Stimulated activated CD8-positive, alpha-beta memory T cell treated with anti-CD3 and anti-CD28 coated beads, Interleukin-4, amount 100 ng/mL, for 24 hours (primary cell): ENCODE data around the gene MTUS2.

ENCODE experiments used
- DNase-seq: peaks from one replicate; pipeline ENCODE4 v3.0.0-alpha.2; 2020; ENCODE audit warnings: low read depth

MTUS2 gene

DNA sequence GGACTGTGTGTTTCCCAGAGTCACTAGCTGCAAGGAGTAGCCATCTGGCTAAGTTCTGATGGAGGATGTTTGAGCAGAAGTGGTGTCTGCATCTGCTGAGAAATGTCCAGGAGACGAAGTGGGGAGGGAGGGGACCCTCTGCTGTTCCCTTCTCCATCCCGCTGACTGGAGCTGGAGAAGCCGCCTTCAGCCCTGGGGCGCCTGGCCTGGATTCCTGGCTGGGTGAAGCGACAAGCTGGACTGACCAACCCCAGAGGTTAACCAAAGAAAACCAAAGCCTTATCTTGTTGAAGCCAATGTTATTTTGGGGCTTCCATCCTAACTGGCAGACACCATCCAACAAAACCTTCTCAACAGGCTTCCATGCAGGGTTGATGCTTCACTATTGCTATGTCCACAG, 707.8 kb downstream of the MTUS2 start:
- no peak for DNase-seq

DNA sequence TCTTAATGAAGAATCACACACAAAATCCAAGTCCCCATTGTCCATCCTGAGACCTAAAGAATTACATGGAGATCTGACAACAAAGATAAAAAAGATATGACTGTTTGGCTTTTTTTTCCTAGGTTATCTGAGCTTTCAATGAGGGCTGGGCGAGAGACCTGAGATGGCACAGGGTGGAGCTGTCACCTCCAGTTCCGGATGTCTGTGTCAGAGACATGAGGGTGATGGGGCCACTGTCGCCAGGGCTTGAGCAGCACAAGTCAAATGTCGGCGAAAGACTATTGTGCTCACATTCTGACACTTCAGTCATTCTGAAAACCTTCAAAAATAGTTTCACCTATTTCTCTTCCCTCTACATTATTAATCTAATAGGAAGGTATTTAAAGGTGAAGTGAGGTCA, 709.6 kb downstream of the MTUS2 start:
- no peak for DNase-seq

DNA sequence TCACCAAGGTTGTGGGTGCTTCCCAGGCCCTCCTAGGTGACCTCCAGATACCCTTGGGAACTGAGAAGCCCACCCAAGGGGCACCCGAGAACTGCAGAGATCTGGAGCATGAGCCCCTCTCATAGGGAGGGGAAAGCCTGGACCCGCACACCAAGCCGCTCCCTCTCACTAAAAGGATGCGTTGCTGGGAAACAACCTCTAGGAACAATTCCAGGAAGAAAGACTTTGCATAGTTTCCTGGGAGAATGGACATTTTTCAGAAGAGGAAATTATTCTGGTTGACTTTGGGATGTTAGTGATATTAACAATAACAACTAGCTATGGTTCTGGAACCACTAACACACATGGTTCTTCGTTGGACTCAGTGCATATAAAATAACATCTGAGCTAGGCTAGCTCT, 710.8 kb downstream of the MTUS2 start:
- DNase-seq: no peak

DNA sequence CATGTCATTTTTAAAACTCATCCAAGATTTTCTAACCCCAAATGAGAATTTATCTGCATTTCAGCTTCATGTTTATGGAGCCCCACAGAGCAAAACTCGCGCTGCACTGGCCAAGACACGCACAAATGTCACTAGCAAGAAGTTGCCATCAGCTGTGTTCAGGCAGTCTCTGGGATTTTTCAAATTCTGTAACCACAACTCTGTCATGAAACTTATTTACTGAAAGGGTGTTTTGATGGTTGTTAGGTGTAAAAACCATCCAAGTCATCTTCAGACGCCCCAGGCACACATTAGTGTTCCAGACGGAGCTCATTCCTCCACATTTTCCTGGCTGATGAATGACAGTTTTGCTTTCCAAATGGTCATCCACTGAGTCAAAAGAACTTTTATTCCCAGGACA, 712.0 kb downstream of the MTUS2 start:
- DNase-seq: no peak

DNA sequence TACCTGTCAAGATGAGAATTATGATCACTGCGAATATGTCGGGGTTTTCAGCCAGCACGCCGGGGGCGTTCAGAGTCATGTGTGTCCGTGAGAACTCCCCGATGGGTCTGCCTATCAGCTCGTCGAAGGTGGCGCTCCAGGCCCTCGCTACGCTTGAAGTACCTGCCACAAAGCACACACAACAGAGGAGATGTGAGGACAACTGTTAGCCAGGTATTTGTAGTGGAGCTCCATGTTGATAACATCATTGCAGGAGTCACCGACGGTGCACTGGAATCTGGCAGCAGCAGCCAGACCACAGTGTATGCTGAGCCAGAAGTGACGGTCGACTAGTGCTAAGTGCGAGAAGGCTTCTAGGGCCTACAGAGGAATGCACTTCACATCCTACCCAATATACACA, 712.7 kb downstream of the MTUS2 start:
- no peak for DNase-seq

DNA sequence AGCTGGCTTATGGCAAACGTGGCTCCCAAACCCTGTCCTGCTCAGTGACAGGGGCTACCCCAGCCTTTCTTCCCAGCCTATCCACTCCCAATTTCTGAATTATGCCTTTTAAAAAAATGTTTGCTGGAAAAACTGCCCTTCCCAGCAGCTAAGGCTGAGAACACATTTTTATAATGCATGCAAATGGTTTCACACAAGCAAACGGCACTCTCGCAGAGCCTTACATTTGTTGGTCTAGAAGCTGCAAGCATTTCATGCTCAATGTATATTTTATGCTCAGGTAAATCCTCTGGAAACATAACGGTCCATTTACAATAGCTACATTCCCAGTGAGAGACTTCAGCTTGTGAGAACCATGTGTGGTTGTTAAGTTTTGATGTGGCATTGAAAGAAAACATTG, 713.9 kb downstream of the MTUS2 start:
- DNase-seq: no peak

DNA sequence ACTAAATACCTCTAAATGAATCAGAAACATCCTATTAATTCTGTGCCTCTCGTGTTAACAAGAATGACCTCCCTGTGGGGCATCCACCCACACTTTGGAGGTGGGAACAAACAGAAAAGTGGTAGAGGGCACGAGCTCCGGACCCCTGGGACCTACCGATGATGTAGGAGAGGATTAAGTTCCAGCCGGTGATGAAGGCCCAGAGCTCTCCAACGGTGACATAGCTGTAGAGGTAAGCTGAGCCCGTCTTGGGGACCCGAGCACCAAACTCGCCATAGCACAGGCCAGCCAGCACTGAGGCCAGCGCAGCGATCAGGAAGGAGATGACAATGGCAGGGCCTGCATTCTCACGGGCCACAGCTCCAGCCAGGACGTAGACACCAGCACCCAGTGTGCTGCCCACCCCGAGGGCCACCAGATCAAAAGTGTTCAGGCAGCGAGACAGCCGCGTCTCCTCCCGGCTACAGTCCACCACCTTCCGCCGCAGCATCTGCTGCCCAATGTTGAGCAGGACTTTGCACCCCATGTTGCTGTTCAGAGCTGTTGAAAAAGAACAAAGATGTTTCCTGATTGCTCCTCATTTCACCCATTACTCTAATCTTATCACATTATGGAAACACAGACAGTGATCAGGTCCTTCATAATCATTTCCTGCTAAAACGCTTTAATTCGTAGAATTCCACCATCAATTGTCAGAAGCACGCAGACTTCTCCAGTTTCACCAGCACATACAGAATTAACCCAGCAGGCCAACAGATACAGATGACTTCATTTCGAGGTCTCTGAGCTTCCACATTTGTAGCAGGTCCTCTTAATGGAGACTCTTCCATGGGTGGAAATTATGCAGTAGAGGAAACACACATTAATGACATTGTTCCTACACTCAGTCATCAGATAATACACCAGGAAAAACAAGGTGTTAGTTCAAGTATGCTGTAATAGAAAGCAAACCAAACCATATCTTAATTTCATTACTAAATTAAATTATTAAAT, 715.8 kb downstream of the MTUS2 start:
- DNase-seq: no peak

DNA sequence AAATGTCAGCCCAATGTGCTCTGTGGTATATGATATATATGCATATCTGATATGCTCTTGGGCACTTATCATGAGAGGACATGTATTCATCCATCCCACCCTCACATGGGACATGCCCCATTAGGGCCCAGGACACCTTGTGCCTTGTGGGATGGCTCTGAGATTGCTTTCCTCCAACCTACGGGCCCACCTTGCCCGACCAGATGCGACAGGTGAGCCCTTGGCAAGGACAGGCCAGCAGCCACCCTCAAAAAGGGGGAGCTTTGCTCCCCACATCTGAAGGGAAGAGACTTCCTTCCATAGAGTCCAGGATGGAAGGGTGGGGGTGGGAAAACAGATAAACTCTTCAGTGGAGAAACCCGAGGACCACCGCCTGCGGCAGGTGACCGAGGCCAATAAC, 716.7 kb downstream of the MTUS2 start:
- DNase-seq: no peak

DNA sequence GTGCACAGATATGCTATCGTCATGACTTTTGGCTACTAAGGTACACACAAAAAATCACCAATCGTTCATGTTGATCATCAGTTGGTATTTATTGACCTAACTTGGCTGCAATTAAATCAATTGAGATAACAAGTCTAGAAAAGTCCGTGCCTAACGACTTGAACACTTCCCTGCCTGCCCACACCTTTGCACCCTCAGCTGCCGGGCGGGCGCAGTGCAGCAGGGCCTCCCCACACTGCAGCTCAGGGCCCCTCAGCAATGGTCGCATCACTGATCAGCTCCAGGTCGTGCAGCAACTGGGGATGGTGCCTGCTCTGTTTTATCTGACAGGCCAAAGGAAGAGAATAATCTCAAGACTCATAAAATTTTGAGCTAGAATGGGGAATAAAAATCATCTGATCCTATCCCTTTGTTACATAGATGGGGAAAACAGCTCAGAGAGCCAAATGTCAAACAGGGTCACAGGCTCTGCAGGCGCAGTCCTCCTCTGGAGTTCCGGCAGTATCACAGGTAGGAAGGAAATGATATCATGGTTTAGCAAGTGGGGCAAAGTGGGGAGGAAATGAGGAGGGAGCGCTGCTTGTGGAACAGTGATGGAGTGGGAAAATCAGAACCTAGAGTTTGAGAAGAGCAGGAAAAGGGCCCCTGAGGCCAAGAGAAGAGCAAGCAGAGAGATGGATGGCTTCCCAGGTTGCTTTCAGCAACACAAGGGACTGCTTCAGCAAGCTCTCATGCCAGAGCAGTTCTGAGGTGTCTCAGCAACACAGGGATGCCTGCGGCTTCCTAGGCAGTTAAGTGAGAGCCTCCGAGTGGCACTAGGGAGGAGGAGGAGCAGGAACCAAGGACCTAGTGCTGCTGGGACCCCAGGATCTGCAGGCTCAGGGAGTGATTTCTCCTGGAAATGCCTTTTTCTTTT, 717.9 kb downstream of the MTUS2 start:
- DNase-seq: no peak

DNA sequence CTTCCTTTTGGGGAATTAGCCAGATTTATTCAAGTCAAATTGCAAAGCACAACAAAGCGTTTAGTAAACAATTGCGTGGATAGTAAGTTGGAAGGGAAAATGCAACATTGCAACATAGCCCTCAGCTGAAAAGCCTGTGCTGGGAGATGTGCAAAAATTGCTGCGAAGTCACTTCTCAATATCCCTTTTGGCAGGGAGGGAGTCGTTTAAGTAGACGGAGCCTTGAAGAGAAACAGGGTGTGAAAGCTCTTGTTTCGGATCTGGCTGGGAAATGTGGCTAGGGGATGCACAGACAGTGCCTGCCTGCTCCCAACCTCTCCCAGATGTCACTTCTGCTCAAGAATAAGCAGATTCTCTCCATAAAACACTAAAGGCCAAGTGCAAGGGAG, 718.5 kb downstream of the MTUS2 start:
- no peak for DNase-seq

DNA sequence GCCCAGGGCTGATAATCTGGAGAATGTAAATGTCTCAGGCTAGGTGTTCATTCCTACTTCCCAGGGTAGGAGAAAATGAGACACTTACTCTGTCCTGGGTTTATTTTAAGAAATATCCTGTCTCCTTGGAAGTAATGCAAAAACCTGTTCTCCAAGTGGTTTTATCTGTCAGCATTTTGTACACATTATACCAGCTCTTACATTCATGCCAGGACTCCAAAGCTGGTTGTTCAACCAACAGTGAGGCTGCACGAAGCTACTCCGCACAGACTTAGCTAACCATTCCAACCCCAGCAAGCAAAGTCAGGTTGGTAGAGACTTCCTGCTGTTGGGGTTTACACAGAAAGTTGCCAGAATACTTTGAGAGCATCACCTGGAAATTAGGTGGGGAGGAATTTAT, 719.7 kb downstream of the MTUS2 start:
- DNase-seq: no peak

DNA sequence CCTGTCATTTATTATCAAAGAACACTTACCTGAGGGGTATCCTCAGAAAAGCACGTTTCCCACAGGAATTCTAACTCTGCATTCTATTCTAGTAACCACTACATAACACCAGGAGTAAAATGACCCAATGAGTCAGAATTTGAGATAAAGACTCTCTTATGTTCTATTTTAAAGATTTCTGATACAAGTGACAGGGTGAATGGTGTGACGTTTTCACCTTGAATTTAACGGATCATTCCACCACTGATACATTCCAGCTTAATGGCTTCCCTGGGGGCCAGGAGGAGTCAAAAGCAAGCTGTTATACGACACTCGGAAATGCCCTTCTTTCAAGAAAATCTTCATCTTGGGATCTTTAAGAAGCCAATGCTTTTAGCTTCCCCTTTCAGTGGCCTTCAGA, 720.2 kb downstream of the MTUS2 start:
- DNase-seq: no peak

DNA sequence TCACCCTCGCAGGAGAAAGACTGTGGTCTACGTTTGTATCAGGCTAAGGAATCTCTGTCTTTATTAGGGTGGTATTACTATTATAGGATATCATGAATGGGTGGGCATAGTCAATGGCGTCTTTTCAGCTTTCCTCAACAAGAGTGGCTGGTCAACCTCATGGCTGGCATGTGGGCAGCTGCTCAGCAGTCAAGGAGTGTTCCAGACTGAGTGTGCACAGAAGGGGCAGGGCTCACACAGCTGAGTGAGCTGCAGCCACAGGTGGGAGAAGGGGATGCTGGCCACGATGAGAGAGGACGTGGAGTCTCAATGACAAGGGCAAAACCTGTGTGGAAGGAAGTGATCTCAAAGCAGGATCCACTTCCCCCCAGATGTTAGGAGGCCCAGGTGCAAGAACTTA, 720.7 kb downstream of the MTUS2 start:
- DNase-seq: no peak

DNA sequence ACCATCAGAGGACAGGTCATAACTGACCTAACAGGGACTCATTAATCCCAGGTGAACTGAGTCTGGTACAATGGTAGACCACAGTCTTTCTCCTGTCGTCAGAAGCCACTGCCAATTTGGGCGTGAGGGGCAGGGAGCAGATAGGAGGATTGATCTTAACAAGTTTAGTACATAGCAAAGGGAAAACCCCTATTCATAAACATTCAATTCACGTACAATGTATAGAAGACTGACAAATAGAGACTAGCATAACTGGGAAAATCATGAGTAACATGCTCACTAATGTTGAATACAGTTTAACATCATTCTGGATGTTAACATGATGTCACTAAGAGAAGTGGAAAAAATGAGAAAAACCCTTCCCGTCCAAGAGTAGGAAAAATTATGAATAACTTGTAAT, 721.3 kb downstream of the MTUS2 start:
- DNase-seq: no peak

DNA sequence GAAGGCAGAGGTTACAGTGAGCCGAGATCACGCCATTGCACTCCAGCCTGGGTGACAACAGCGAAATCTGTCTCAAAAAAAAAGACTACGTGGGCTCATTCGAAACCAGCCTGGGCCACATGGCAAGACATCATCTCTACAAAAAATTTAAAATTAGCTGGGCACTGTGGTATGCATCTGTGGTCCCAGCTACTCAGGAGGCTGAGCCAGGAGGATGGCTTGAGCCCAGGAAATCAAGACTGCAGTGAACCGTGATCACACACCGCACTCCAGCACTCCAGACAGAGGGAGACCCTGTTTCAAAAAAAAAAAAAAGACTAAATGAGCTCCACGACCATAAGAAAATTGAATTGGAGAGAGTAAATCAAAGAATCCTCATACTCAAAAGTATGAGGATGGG, 722.2 kb downstream of the MTUS2 start:
- no peak for DNase-seq

DNA sequence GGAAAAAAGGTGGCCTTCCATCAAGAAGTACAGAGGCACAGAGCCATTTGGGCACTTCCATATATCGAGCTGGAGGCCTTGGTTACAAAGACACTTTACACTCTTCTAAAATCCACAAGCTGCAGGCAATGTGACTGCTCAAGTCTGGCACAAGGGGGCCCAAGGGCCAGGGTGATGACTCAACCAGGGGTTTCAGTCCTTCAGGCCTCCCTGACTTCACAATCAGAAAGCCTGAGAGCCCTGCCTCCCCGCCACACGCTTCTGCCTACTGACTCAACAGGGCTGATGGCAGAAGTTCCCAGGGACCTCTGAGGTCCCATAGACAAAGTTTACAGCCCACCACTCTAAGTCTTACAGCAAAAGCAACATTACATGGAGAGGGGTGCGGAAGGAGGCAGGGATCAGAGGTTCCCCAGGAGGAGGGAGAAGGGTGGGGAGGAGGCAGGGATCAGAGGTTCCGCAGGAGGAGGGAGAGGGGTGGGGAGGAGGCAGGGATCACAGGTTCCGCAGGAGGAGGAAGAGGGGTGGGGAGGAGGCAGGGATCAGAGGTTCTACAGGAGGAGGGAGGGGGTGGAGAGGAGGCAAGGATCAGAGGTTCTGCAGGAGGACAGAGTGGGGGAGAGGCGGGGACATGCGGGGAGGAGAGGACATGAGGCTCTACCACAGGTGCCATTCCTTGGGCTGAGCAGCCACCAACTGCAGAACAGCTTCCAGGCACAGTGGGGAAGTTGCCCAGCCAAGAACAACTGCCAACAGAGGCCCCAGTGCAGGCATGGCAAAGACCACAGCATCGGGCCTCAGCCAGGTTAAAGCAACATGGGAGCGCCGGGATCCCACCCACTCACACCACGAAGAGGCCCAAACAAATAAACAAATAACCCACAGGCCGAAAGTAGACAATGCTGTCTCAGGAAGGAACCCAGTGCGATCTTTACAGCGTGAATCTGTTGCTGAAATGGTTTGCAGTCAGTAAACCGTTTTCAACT, 723.4 kb downstream of the MTUS2 start:
- peak; percentile 41 for DNase-seq

DNA sequence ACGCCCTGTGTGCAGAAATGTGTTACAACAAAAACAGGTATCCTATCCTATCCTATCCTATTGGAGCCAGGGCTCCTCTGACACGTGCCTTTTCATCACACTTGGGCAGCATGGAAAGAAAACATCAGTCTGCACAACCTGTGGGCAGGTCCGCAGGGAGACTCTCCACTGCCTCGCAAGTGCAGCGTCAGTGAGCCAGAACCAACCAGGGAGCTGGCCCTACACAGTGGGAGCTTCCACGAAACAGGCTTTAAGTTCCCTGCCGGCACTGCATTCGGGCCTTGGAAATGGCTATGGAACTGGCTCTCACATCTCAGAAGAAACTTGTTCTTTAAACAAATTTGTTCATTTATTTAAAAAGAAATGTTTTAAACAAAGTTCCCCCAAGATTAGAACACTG, 725.8 kb downstream of the MTUS2 start:
- DNase-seq: no peak

DNA sequence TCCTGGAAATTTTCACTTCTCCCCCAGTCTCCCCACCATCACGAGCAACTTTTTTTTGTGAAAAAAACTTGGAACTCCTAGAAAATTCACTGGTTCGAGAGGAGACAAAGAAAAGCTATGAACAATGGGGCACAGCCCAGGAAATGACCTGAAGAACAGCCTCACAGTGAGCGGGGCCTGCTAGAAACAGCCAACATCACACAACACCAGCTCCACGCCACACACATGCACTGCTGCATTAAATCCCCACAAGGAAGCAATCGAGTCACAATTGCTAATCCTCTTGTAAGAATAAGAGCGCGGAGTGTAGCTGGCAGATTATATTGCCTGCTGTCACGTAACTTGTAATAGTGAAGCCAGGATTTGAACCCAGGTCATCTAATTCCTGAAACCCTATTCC, 726.5 kb downstream of the MTUS2 start:
- DNase-seq: no peak

DNA sequence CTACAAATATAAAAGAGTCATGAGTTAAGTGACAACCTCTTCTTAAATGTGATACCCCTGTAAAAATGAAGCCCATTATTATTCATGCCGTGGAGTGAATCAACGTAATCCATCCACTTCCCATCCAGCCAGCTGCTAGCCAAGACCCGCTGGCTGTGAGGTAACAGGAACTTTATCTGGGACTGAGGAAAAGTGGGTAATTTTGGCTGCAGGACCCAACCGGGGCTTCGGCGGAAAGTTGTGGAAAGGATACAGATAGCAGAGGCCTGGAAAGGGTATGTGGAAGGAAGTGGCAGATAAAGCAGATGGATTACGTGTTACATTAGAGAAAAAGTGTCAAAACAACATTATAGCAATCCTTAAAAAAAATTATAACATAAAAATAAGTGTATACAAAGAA, 727.0 kb downstream of the MTUS2 start:
- DNase-seq: no peak

DNA sequence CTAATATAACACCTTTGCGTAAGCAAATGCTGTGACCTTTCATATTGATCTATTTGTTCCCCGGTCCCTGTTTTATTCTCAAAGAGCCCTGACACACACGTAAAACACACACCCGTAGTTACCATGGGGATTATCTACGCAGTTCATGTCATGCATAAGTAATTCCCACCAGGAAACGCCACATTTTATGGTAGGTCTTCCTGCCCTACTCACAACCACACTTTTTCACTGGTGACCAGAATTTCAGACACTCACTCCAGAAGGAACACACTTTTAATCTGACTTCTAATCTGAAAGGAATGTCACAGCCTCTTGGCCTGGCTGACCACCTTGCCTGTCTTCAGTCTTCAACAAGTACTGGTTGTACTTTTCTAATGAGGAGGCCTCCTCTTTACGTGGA, 728.6 kb downstream of the MTUS2 start:
- no peak for DNase-seq

DNA sequence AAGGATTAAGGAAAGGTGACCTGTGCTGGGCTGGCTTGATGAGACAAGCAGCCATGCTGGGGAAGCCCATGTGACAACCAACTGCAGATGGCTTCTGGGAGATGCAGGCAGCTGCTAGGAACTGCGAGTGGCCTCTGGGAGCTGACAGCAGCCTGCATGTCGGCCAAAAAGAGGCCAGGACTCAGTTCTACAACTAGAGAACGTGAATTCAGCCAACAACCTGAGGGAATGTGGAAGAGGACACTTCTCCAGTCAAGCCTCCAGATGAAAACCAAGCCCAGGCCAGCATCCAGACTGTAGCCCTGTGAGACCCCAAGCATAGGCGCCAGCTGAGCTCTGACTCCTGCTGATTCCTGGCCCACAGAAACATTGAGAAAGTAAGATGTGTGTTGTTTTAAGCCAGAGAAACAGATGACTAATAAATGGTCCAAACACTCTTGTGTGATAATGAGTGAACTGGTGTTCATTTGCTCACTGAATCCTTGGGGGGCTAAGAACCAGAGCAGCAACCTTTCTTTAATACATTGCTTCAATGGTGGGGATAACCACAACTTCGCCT, 730.4 kb downstream of the MTUS2 start:
- no peak for DNase-seq

DNA sequence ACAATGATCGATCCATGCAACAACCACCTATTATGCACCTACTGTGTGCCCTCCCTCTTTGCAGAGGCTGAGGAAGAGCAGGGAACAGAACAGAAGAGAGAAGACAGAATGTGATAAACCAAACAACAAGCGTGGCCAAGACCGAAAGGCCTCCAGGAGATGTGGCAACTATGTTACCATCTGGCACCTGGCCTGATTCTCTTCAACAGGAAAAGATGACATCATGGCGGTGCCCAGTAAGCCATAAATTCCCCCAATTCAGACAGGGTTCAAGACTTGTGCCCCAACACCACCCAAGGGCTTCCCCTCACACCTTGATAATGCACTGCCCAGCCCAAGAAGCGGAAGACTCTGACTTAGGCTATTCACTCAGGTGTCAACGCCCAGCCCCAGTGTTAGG, 731.1 kb downstream of the MTUS2 start:
- no peak for DNase-seq
